Measurements from ENCODE around the gene PTPN20. TPM values are rescaled to one million over a fixed set of nuclear protein-coding genes. Genes with fewer than 3 reads are reported as not detected.

PTPN20 gene
- total RNA-seq, 1 donor from 2014 or later = not detected

- Mint-ChIP-seq H3K9me3 (ENCODE audit: low read depth) (no peaks in the 10 kb centered on the region), H3K27me3 (ENCODE audit: low read depth) (peaks cover 3% of the 10 kb centered on the region), H3K4me3 (ENCODE audit: unreplicated experiment) (no peak overlapping the region), H3K27ac (ENCODE audit: unreplicated experiment) (no peak overlapping the region), H3K4me1 (ENCODE audit: low read depth) (peaks cover 15% of the 10 kb centered on the region), H3K36me3 (ENCODE audit: low read depth) (no peaks in the 10 kb centered on the region)
- no peak for TF ChIP-seq CTCF (IDR thresholded peaks at IDR 0.05)
- peak; percentile 65 for DNase-seq (ENCODE audit: low spot score)
Observed at GRCh38 chr10:47045331-47045861, 134.2 kb downstream of the PTPN20 start.

- no peaks in the 10 kb centered on the region for H3K27me3 Mint-ChIP-seq (ENCODE audit: low read depth)
- no peaks in the 10 kb centered on the region for H3K9me3 Mint-ChIP-seq (ENCODE audit: low read depth)
- no peak overlapping the region for H3K27ac Mint-ChIP-seq (ENCODE audit: unreplicated experiment)
- TF ChIP-seq CTCF (IDR thresholded peaks at IDR 0.05) = no peak
- H3K4me1 Mint-ChIP-seq (ENCODE audit: low read depth) = peaks cover 12% of the 10 kb centered on the region
- no peaks in the 10 kb centered on the region for H3K36me3 Mint-ChIP-seq (ENCODE audit: low read depth)
- no peak overlapping the region for H3K4me3 Mint-ChIP-seq (ENCODE audit: unreplicated experiment)
- peak; percentile 80 for DNase-seq (ENCODE audit: low spot score)
Observed at GRCh38 chr10:47046321-47047126, 135.3 kb downstream of the PTPN20 start.

- Mint-ChIP-seq H3K36me3 (ENCODE audit: low read depth) (no peaks in the 10 kb centered on the region), H3K4me3 (ENCODE audit: unreplicated experiment) (no peak overlapping the region), H3K27me3 (ENCODE audit: low read depth) (no peaks in the 10 kb centered on the region), H3K4me1 (ENCODE audit: low read depth) (peaks cover 10% of the 10 kb centered on the region), H3K9me3 (ENCODE audit: low read depth) (no peaks in the 10 kb centered on the region), H3K27ac (ENCODE audit: unreplicated experiment) (no peak overlapping the region)
- TF ChIP-seq CTCF (IDR thresholded peaks at IDR 0.05) = no peak
- no peak for DNase-seq (ENCODE audit: low spot score)
Observed at GRCh38 chr10:47047127-47047504, 135.9 kb downstream of the PTPN20 start.

GRCh38 chr10:47047577-47048525 lies 136.6 kb downstream of the PTPN20 start:
- Mint-ChIP-seq H3K4me1 (ENCODE audit: low read depth) (peaks cover 10% of the 10 kb centered on the region), H3K27me3 (ENCODE audit: low read depth) (no peaks in the 10 kb centered on the region), H3K9me3 (ENCODE audit: low read depth) (no peaks in the 10 kb centered on the region), H3K4me3 (ENCODE audit: unreplicated experiment) (no peak overlapping the region), H3K27ac (ENCODE audit: unreplicated experiment) (no peak overlapping the region), H3K36me3 (ENCODE audit: low read depth) (no peaks in the 10 kb centered on the region)
- peak; percentile 88 for TF ChIP-seq CTCF (IDR thresholded peaks at IDR 0.05)
- DNase-seq (ENCODE audit: low spot score) = no peak

- Mint-ChIP-seq H3K9me3 (ENCODE audit: low read depth) (no peaks in the 10 kb centered on the region), H3K4me3 (ENCODE audit: unreplicated experiment) (no peak overlapping the region), H3K27ac (ENCODE audit: unreplicated experiment) (no peak overlapping the region), H3K36me3 (ENCODE audit: low read depth) (no peaks in the 10 kb centered on the region), H3K4me1 (ENCODE audit: low read depth) (peaks cover 10% of the 10 kb centered on the region), H3K27me3 (ENCODE audit: low read depth) (no peaks in the 10 kb centered on the region)
- DNase-seq (ENCODE audit: low spot score) = peak; percentile 86
- no peak for TF ChIP-seq CTCF (IDR thresholded peaks at IDR 0.05)
Observed at GRCh38 chr10:47048526-47048905, 137.3 kb downstream of the PTPN20 start.
